ENCODE results near the gene PRM2. TPM values are rescaled to one million over a fixed set of nuclear protein-coding genes. Genes with fewer than 3 reads are reported as not detected.
A peak's percentile ranks its signal among the peaks of the same experiment; 100 is the strongest.

PRM2 gene
- total RNA-seq, 2 experiments from 2014 or later = not detected

DNA sequence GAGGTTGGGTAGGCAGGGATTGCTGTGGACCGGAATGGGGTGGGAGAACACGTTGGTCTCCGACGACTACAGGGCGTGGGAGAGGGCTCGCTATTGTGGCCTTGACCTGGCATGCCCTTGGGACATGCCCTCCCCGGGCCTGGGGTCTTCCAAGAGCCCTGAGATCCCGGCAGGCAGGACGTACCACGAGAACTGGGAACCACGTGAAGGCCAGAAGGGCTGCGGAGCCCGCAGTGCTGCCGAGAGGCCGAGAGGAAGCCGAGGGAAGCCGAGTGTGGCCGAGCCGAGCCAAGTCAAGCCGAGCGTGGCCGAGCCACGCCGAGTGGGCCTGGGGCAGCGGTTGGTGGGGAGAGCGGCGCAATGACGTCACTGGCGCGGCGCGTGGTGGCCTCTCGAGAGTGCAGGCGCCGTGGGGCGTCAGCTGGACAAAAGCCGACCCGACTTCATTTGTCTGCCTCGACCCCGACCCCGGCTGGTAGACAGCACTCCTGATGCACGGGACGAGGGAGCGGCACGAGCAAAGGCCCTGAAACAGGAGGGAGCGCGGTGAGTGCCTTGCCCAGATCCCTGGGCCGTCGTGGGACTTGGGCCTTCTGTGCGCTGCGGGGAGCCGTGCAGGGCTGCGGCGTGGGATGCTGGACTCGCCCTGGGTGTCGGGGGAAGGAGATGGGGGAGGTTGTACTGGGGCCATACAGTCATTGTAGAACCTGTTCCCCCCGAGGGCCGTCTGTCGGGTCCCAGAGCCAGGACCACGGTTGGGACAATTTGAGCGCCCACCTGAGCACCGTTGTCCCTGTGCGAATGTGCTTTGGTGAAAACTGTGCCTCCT, 26.8 kb downstream of the PRM2 start:
- ChIA-PET POLR2A (interaction anchor here (0.7 to 3.7 kb wide), 5 partner anchors 8 to 197 kb away, joined by 3 to 28 read pairs (median 3); no protein-coding TSS in a partner anchor), CTCF (no interaction called here)
- Mint-ChIP-seq H3K4me3 (peak overlapping the region; percentile 48), H3K36me3 (peaks cover 55% of the 10 kb centered on the region), H3K27ac (peak overlapping the region; percentile 72), H3K4me1 (ENCODE audit: low read depth) (peaks cover 68% of the 10 kb centered on the region), H3K27me3 (peaks cover 6% of the 10 kb centered on the region), H3K9me3 (peaks cover 2% of the 10 kb centered on the region)
- peak; percentile 45 for DNase-seq
- intact Hi-C loops (cut with micrococcal nuclease) = loop anchor here (5.0 kb wide), 1 partner anchor 72 kb away; no protein-coding TSS in a partner anchor

DNA sequence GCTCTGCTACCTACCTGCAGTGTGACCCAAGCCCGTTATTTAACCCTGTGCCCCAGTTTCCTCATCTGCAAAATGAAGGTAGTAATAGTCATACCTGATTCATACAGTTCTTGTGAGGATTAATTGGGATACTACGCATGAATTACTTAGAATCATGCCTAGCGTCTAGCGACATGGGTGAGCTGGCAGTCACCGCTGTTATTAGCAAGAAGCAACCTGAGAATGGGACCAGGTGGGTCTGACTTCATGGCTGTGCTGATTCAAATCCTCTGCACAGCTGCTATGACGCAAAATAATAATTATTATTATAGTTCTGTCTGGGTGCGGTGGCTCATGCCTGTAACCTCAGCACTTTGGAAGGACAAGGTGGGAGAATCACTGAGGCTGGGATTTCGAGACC, 28.1 kb downstream of the PRM2 start:
- H3K4me3 Mint-ChIP-seq = no peak overlapping the region
- peaks cover 43% of the 10 kb centered on the region for H3K36me3 Mint-ChIP-seq
- peak; percentile 65 for DNase-seq
- intact Hi-C loops (cut with micrococcal nuclease) = no loop called here
- ChIA-PET POLR2A (interaction anchor here (0.6 to 3.7 kb wide), 12 partner anchors 8 to 284 kb away, joined by 3 to 36 read pairs (median 4); partner anchors contain the start of gene SOCS1), CTCF (interaction anchor here (0.7 to 1.5 kb wide), 4 partner anchors 9 to 284 kb away, joined by 3 to 5 read pairs (median 4); no protein-coding TSS in a partner anchor)
- peak overlapping the region; percentile 93 for H3K27ac Mint-ChIP-seq
- peaks cover 64% of the 10 kb centered on the region for H3K4me1 Mint-ChIP-seq (ENCODE audit: low read depth)
- peaks cover 2% of the 10 kb centered on the region for H3K27me3 Mint-ChIP-seq
- peaks cover 2% of the 10 kb centered on the region for H3K9me3 Mint-ChIP-seq

DNA sequence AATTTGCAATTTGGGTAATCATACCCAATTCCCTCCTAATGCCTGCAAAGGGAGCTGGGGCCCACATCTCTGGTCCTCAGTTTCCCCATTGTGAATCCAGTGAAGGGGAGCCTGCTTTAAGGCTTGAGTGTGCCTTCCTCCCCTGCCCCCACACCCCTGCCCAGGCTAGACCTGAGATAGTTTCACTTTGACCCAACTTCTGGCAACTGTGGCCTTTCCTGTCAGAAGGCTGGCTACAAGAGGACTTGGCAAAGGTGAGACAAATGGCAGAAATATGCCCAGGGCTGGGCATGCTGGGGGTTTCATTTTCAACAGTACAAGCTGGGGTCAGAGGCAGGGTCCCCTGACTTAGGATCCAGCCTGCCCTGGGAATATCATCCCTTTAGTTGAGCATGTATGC, 30.3 kb downstream of the PRM2 start:
- ChIA-PET CTCF (interaction anchor here (1.1 to 2.3 kb wide), 8 partner anchors 10 to 282 kb away, joined by 4 to 13 read pairs (median 6); partner anchors contain the start of gene SOCS1), POLR2A (interaction anchor here (0.7 to 3.7 kb wide), 10 partner anchors 10 to 282 kb away, joined by 3 to 36 read pairs (median 10); partner anchors contain the start of gene SOCS1)
- peaks cover 48% of the 10 kb centered on the region for H3K4me1 Mint-ChIP-seq (ENCODE audit: low read depth)
- H3K27ac Mint-ChIP-seq = peak overlapping the region; percentile 77
- no peak overlapping the region for H3K4me3 Mint-ChIP-seq
- intact Hi-C loops (cut with micrococcal nuclease) = loop anchor here (1.0 kb wide), 2 partner anchors 12 to 21 kb away; no protein-coding TSS in a partner anchor
- no peaks in the 10 kb centered on the region for H3K27me3 Mint-ChIP-seq
- H3K36me3 Mint-ChIP-seq = peaks cover 25% of the 10 kb centered on the region
- H3K9me3 Mint-ChIP-seq = peaks cover 2% of the 10 kb centered on the region
- DNase-seq = peak; percentile 71

- POLR2A ChIA-PET = interaction anchor here (1.7 to 3.6 kb wide), 5 partner anchors 11 to 281 kb away, joined by 4 to 36 read pairs (median 12); partner anchors contain the start of gene SOCS1
- CTCF ChIA-PET = interaction anchor here (1.4 to 2.3 kb wide), 6 partner anchors 10 to 281 kb away, joined by 4 to 13 read pairs (median 6); partner anchors contain the start of gene SOCS1
- Mint-ChIP-seq H3K4me1 (ENCODE audit: low read depth) (peaks cover 44% of the 10 kb centered on the region), H3K36me3 (peaks cover 20% of the 10 kb centered on the region), H3K9me3 (peaks cover 2% of the 10 kb centered on the region), H3K27me3 (no peaks in the 10 kb centered on the region), H3K27ac (peak overlapping the region; percentile 77), H3K4me3 (no peak overlapping the region)
- no peak for DNase-seq
- intact Hi-C loops (cut with micrococcal nuclease) = no loop called here
Observed at GRCh38 chr16:11245222-11245737, 31.0 kb downstream of the PRM2 start.

DNA sequence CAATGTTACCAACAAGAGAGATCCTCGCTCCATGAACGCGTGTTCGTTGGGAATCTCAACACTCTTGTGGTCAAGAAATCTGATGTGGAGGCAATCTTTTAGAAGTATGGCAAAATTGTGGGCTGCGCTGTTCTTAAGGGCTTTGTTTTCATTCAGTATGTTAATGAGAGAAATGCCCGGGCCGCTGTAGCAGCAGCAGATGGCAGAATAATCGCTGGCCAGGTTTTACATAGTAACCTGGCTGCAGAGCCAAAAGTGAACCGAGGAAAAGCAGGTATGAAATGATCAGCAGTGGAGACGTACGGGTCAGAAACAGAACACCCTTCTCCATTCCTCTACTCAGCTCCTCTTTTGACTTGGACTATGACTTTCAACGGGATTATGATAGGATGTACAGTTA, 33.6 kb downstream of the PRM2 start:
- intact Hi-C loops (cut with micrococcal nuclease) = no loop called here
- Mint-ChIP-seq H3K4me1 (ENCODE audit: low read depth) (peaks cover 31% of the 10 kb centered on the region), H3K36me3 (peaks cover 2% of the 10 kb centered on the region), H3K27ac (no peak overlapping the region), H3K4me3 (no peak overlapping the region), H3K9me3 (peaks cover 1% of the 10 kb centered on the region), H3K27me3 (no peaks in the 10 kb centered on the region)
- POLR2A ChIA-PET = no interaction called here
- CTCF ChIA-PET = interaction anchor here (1.0 to 1.2 kb wide), 2 partner anchors 14 to 129 kb away, joined by 3 read pairs; partner anchors contain the start of gene SOCS1
- DNase-seq = no peak

DNA sequence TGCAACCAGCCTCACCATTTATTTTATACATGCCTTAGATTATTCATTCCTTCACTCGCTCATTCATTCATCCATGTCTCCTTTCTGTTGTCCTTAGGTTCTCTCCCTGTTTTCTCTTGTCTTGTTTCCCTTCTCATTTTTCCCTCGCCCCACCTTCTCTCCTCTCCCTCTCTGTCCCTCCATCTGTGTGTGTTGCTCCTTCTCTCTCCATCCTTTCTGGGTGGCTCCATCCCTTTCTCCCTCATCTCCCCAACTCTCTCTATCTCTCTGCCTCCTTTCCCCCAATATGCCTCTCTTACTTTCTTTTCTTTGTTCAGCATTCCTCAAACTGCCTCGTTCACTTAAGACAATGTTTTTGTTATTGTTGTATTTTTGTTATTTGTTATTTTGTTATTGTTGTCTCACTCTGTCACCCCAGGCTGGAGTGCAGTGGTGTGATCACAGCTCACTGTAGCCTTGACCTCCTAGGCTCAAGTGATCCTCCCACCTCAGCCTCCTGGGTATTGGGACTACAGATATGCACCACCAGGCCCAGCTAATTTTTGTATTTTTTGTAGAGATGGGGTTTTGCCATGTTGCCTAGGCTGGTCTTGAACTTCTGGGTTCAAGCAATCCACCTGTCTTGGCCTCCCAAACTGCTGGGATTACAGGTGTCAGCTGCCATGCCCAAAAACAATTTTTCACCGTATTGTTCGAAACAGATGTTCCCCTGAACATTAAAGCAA, 34.6 kb downstream of the PRM2 start:
- POLR2A ChIA-PET = interaction anchor here (0.9 to 1.5 kb wide), 3 partner anchors 8 to 13 kb away, joined by 3 to 7 read pairs (median 4); no protein-coding TSS in a partner anchor
- H3K4me1 Mint-ChIP-seq (ENCODE audit: low read depth) = peaks cover 28% of the 10 kb centered on the region
- intact Hi-C loops (cut with micrococcal nuclease) = no loop called here
- H3K27ac Mint-ChIP-seq = no peak overlapping the region
- no peaks in the 10 kb centered on the region for H3K27me3 Mint-ChIP-seq
- no peaks in the 10 kb centered on the region for H3K9me3 Mint-ChIP-seq
- CTCF ChIA-PET = interaction anchor here (1.0 kb wide), 1 partner anchor 14 kb away, joined by 3 read pairs; the partner anchor contains the start of gene SOCS1
- no peaks in the 10 kb centered on the region for H3K36me3 Mint-ChIP-seq
- no peak for DNase-seq
- H3K4me3 Mint-ChIP-seq = no peak overlapping the region

- ChIA-PET CTCF (interaction anchor here (0.9 to 1.0 kb wide), 2 partner anchors 15 to 131 kb away, joined by 3 read pairs; partner anchors contain the start of gene SOCS1), POLR2A (interaction anchor here (0.9 to 1.5 kb wide), 4 partner anchors 9 to 16 kb away, joined by 3 to 7 read pairs (median 4); no protein-coding TSS in a partner anchor)
- Mint-ChIP-seq H3K27me3 (no peaks in the 10 kb centered on the region), H3K27ac (peak overlapping the region; percentile 48), H3K4me1 (ENCODE audit: low read depth) (peaks cover 25% of the 10 kb centered on the region), H3K9me3 (no peaks in the 10 kb centered on the region), H3K36me3 (no peaks in the 10 kb centered on the region), H3K4me3 (peak overlapping the region; percentile 11)
- intact Hi-C loops (cut with micrococcal nuclease) = no loop called here
- no peak for DNase-seq
Observed at GRCh38 chr16:11240636-11241473, 35.4 kb downstream of the PRM2 start.

- intact Hi-C loops (cut with micrococcal nuclease) = no loop called here
- DNase-seq = no peak
- Mint-ChIP-seq H3K9me3 (no peaks in the 10 kb centered on the region), H3K27me3 (no peaks in the 10 kb centered on the region), H3K36me3 (no peaks in the 10 kb centered on the region), H3K27ac (peak overlapping the region; percentile 48), H3K4me1 (ENCODE audit: low read depth) (peaks cover 24% of the 10 kb centered on the region), H3K4me3 (peak overlapping the region; percentile 11)
- ChIA-PET CTCF (interaction anchor here (0.9 to 1.0 kb wide), 2 partner anchors 16 to 132 kb away, joined by 3 read pairs; partner anchors contain the start of gene SOCS1), POLR2A (interaction anchor here (1.0 to 1.5 kb wide), 3 partner anchors 12 to 15 kb away, joined by 4 to 7 read pairs (median 5); no protein-coding TSS in a partner anchor)
Observed at GRCh38 chr16:11239644-11240632, 36.3 kb downstream of the PRM2 start.

DNA sequence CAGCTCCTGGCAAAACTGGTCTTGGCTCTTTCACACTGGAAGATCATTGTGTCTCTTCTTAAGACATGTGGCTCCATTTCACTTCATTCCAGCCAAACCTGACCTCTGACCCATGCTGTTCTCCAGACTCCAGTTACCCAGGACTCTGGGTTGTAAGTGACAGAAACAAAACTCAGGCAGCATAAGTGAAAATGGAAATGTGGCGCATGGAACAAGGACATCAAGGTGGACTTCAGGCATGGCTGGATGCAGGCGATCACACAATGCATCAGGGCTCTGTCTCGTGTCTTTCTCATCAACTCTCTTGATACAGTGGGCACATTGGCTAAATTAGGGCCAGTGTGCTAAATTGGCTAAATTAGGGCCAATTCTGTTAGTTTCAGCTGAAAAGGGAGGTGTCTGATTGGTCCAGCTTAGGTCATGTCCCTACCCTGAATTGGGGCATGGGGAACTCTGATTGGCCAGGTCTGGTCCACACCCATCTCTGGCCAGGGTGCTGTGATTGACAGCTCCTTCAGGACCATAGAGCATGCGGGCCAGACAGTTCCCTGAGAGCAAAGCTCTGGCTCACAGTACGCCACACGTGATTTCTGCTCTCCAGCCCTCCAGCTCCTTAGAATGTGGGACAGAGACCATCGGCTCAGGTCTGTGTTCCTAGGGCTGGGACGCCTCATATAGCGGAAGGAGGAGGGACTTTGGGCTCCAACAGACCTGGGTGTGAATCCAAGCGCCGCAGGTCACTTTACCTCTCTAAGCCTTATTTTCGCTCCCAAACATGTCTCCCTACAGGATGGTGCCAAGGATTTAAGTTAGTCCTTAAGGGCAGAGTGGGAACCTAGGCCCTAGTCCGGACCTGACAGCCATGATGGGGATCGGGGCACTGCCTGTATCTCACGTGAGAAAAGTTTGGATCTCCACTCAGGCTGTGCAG, 37.7 kb downstream of the PRM2 start:
- H3K4me1 Mint-ChIP-seq (ENCODE audit: low read depth) = peaks cover 36% of the 10 kb centered on the region

More for the DNA sequence above, 37.7 kb downstream of the PRM2 start:
- Mint-ChIP-seq H3K9me3 (no peaks in the 10 kb centered on the region), H3K36me3 (no peaks in the 10 kb centered on the region), H3K27me3 (no peaks in the 10 kb centered on the region), H3K27ac (peak overlapping the region; percentile 18), H3K4me3 (no peak overlapping the region)
- CTCF ChIA-PET = interaction anchor here (1.3 kb wide), 1 partner anchor 14 kb away, joined by 4 read pairs; no protein-coding TSS in a partner anchor
- DNase-seq = no peak
- intact Hi-C loops (cut with micrococcal nuclease) = no loop called here
- POLR2A ChIA-PET = interaction anchor here (1.0 to 1.5 kb wide), 2 partner anchors 9 to 11 kb away, joined by 3 to 4 read pairs; no protein-coding TSS in a partner anchor
